ENCODE measurements around the gene ARHGAP20. TPM values are rescaled to one million over a fixed set of nuclear protein-coding genes. Genes with fewer than 3 reads are reported as not detected.

Gene ARHGAP20
- total and polyA plus RNA-seq, 2 experiments from 2014 or later = 0.31 TPM; not detected in 1

DNA sequence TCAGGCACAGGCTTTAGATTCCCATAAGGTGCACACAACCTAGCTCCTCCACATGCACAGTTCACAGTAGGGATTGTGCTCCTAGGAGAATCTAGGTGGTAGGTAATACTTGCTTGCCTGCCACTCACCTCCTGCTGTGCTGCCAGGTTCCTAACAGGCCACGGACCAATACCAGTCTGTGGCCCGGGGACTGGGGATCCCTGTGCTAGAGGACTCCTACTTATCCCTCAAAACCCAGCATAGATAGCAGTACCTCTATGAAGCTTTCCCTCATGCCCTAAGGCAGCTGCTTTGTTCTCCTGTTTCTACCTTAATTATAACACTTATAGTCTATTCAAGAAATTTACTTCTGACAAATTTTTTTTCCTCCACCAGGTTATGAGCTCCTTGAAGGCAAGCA, 36.7 kb downstream of the ARHGAP20 start:
- Histone ChIP-seq H2AFZ (no peak overlapping the region), H3K36me3 (ENCODE audit: insufficient read depth) (no peaks in the 10 kb centered on the region), H3K4me1 (ENCODE audit: insufficient read depth) (no peaks in the 10 kb centered on the region), H3K4me2 (no peak overlapping the region), H3K9me2 (ENCODE audit: insufficient read depth) (no peaks in the 10 kb centered on the region), H3K79me2 (replicated peaks; ENCODE audit: insufficient read depth) (no peaks in the 10 kb centered on the region), H4K20me1 (replicated peaks; ENCODE audit: insufficient read depth) (no peaks in the 10 kb centered on the region), H3K27me3 (ENCODE audit: insufficient read depth) (no peaks in the 10 kb centered on the region), H3K27ac (ENCODE audit: low read depth) (no peak overlapping the region), H3K4me3 (no peak overlapping the region), H3F3A (replicated peaks; ENCODE audit: low read depth) (no peaks in the 10 kb centered on the region)
- H3K27me3 Mint-ChIP-seq (ENCODE audit: insufficient read depth, low read depth, poor library complexity) = no peaks in the 10 kb centered on the region
- no peaks in the 10 kb centered on the region for H3K4me1 Mint-ChIP-seq
- H3K4me3 Mint-ChIP-seq = no peak overlapping the region
- TF ChIP-seq ZNF331 (CRISPR knock-in tag; IDR thresholded peaks at IDR 0.05; ENCODE audit: low read depth) (no peak), ZNF114 (CRISPR knock-in tag; IDR thresholded peaks at IDR 0.05) (no peak), EZH2 (IDR thresholded peaks at IDR 0.05; ENCODE audit: low read depth, unreplicated experiment) (no peak), JUNB (IDR thresholded peaks at IDR 0.05; ENCODE audit: unreplicated experiment) (no peak)
- no peak for ATAC-seq
- DNase-seq (ENCODE audit: low spot score) = no peak
- H3K27ac Mint-ChIP-seq = no peak overlapping the region
- no peaks in the 10 kb centered on the region for H3K9me3 Mint-ChIP-seq
- no peaks in the 10 kb centered on the region for H3K36me3 Mint-ChIP-seq (ENCODE audit: low read depth)

DNA sequence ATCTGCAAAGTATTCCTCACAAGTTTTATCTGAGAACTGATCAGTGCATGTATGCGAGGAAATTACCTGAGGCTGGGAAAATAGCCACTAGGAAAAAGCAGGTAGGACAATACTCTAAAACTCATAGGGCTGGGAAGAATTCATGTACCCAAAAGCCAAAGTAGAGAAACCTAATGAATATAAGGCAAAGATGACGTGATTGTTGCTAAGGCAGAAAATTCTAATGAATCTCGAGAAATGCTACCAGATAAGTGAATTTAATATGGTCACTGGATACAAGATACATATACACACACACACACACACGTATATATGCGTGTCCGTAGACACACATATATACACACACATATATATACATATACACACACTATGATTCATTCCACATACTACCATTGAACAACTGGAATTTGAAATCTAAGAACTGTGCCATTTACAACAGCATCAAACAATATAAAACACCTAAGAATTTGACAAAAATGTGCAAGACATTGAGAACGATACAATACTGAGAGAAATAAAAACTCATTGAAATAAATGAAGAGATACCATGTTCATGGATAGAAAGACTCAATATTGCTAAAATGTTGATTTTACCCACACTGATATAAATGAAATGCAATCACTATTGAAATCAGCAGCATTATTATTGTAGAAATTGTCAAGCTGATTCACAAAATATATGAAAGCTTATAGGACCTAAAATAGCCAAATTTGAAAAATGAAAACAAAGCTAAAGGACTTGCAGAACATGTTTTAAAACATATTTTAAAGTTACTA, 46.4 kb downstream of the ARHGAP20 start:
- Histone ChIP-seq H3K27ac (ENCODE audit: low read depth) (no peak overlapping the region), H3F3A (replicated peaks; ENCODE audit: low read depth) (no peaks in the 10 kb centered on the region), H3K79me2 (replicated peaks; ENCODE audit: insufficient read depth) (no peaks in the 10 kb centered on the region), H3K36me3 (ENCODE audit: insufficient read depth) (no peaks in the 10 kb centered on the region), H4K20me1 (replicated peaks; ENCODE audit: insufficient read depth) (no peaks in the 10 kb centered on the region), H3K4me1 (ENCODE audit: insufficient read depth) (no peaks in the 10 kb centered on the region), H3K4me3 (no peak overlapping the region), H2AFZ (no peak overlapping the region), H3K4me2 (no peak overlapping the region), H3K9me2 (ENCODE audit: insufficient read depth) (no peaks in the 10 kb centered on the region), H3K27me3 (ENCODE audit: insufficient read depth) (no peaks in the 10 kb centered on the region)
- ATAC-seq (no peak), DNase-seq (ENCODE audit: low spot score) (no peak)
- Mint-ChIP-seq H3K4me1 (no peaks in the 10 kb centered on the region), H3K36me3 (ENCODE audit: low read depth) (no peaks in the 10 kb centered on the region), H3K9me3 (no peaks in the 10 kb centered on the region), H3K4me3 (no peak overlapping the region), H3K27me3 (ENCODE audit: insufficient read depth, low read depth, poor library complexity) (peaks cover 2% of the 10 kb centered on the region), H3K27ac (no peak overlapping the region)
- no peak for TF ChIP-seq ZNF462 (CRISPR knock-in tag; IDR thresholded peaks at IDR 0.05)

Measured in GM23338 (cell line).